ENCODE data around the gene ZBTB16.
A peak's percentile ranks its signal among the peaks of the same experiment; 100 is the strongest.

Gene ZBTB16

GRCh38 chr11:114156782-114157181, 97.3 kb downstream of the ZBTB16 start:
- DNase-seq: no peak

- no peak for DNase-seq
Measured at GRCh38 chr11:114157476-114158050, 98.1 kb downstream of the ZBTB16 start.

DNA sequence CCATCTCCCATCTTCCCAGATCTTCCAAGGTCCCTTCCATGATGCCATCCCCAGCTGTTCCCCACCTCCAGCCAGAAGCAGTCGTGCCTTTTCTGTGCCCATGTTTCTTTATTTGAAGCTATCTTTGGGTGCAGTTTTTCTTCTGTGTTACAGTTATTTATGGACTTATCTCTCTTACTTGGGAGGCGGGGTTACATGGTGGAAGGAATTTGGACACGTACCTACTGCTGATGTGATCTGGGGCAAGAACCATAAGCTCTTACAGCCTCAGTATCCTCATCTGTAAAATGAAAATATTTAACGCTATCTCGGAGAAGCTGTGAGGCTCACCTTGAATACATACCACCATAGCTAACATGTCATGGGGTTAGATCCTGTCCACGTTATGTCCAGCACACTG, 98.9 kb downstream of the ZBTB16 start:
- DNase-seq: no peak

- DNase-seq: no peak
Measured at GRCh38 chr11:114158886-114159285, 99.4 kb downstream of the ZBTB16 start.

DNA sequence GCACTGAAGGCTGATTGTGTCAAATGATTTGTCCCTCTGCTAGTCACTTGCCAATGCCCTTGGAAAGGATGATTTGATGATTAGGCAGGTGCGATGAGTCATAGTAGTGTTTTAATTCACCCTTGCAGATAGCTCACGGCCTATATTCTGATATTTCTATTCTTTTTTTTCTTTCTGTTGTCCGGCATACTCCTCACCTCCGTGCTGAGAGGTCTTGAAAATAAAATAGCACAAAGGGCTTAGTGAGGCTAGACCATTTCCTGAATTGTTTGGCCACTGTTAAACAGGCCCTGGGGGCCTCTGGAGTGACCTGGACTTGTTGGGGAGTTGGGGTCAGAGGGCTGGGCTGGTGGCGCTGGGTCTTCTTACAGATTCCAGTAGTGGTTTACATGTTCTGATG, 99.8 kb downstream of the ZBTB16 start:
- no peak for DNase-seq

DNA sequence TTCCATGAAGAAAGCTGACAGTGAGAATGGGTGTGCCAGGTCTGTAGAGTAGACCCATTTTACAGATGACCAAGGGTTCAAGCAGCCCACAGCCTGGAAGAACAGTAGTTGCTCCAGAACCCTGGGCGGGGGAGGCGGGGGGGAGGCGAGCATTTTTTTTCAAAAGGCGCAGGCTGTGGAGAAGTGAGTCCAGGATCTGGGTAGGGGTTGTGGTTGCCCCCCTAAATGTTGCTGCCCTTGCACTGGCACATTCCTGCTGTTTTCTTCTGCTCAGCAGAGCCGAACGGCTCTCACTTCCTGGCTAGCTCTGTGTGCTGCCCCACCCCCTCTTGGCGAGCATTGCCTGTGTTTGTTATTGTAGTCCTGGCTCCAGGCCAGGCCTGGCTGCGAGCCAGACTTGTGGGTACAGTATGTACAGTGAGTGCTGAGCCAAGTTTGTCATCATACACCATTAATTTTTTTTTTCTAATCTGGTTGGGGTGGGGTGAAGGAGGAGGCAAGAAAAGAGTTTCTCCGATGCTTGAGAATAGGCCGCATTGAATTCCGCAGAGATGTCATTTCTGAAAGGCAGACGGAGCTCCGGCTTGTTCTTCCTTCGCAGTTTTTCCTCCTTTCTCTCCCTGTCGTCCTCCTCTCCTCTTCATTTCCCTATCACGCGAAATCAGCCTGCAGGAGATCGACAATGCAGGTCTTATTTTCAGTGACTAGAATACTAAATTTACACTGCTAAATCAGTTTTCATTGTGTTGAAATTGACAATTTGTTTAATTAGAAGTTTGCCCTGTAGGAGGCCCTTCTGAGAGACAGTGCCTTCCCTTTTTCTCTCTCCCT, 100.5 kb downstream of the ZBTB16 start:
- DNase-seq: no peak

DNA sequence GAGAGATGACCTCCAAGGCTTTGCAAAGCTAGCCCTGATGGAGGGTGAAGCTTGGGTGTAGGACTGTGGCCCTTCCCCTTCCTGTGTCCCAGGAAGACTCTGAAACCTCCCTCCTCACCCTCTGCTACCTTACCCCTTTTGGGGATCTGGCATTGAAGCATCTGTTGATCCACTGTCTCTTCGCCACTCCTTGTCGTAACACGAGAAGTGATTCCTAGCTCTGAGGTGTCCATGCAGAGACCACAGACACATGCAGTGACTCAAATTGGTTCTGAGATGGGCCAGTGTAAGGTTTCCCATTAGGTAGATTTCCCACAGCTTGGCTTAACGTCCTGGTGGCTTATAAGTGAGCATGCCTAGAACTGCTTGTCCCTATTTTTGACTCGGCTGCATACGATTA, 101.4 kb downstream of the ZBTB16 start:
- DNase-seq: no peak

DNA sequence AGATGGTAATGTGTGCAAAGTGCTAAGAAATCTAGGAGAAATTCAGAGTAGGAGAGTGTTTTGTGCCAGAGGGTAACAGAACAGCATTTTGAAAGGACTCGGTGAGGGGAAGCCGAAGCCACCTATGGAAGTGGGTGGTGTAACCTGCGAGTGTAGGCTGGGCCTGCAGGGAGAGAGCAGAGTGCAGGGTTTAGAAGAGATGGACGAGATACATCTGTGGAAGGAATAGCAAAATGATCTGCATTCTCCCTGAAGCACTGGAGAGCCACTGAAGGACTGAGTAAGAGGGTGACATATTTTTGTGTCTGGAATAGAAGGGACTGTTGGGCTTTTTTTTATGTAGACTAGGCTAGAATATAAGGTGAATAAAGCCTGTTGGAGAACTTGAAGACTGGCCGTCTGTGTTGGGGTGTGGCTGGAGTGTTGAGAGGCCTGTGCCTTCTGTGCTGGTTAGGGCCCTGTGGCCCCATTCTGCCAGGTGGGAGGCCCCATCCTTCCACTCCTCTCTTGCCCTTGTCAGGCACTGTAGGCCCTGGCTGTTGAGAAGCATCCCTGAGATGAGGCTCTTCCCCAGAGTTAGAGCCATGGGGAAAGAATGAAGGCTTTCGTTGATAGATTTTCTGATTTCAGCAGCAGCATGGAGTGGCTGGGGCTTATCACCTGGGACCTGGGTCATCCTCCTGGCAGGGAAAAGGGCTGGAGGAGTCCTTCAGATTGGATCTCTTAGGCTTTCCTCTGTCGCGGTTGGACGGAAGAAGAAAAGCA, 102.2 kb downstream of the ZBTB16 start:
- no peak for DNase-seq

DNA sequence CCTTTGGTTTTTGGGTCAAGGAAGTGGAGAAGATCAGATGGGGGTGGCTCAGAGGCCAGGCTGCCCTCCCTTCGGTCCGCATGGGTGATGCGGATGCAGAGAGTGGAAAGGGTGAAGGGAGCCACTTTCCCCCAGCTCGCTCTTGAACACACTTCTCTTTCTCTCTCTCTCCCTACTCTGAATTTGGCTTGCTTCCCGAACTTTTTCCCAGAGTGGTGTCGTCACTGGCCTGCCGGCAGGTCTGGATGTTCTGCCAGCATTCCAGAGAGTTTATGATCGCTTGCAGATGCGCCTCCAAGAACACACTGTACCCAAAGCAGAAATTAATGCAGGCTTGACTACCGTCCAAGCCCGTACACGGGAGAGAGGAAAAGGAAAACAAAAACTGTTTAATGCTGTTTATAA, 103.2 kb downstream of the ZBTB16 start:
- peak; percentile 44 for DNase-seq

DNA sequence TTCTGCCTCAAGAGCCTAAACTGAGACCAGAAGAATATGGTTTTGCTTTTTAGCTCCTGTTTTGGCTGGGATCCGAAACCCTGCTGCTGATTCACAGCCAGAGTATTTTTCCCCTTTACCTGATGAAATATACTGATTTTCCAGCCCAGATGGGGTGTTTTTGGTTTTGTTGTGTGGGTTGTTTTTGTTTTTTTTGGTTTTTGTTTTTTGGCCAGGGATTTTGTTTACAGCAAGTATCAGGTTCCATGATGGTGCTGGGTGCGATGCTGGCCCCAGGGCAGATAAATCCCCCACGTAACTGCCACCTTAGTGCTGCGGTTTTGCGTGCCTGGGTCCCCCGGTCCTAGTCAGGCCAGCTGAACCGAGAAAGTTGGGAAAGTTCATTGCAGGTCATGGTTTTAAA, 103.7 kb downstream of the ZBTB16 start:
- no peak for DNase-seq

- no peak for DNase-seq
Measured at GRCh38 chr11:114163830-114164401, 104.4 kb downstream of the ZBTB16 start.

DNA sequence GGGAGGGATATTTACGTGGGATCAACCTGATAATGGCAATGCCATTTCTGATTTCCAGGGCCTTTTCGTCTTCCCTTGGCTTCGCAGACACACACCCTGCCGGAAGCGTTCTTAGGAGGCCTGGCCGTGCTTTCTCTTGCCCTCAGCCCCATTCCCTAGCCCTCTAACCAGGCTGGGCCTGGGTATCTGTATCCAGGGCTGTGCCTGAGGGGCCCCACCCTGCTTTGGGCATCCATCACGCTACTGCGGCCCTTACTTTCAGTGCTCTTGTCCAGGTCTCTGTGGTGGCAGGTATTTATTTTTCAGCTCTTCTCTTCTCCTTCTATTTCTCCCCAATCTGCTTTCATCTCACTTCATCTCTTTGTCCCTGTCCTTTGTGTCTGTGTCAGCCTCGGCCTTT, 105.0 kb downstream of the ZBTB16 start:
- no peak for DNase-seq

GRCh38 chr11:114165326-114166230, 106.1 kb downstream of the ZBTB16 start:
- no peak for DNase-seq

GRCh38 chr11:114166362-114166761, 106.9 kb downstream of the ZBTB16 start:
- no peak for DNase-seq

- no peak for DNase-seq
Measured at GRCh38 chr11:114166897-114167323, 107.4 kb downstream of the ZBTB16 start.

GRCh38 chr11:114167355-114167754, 107.8 kb downstream of the ZBTB16 start:
- DNase-seq: no peak

DNA sequence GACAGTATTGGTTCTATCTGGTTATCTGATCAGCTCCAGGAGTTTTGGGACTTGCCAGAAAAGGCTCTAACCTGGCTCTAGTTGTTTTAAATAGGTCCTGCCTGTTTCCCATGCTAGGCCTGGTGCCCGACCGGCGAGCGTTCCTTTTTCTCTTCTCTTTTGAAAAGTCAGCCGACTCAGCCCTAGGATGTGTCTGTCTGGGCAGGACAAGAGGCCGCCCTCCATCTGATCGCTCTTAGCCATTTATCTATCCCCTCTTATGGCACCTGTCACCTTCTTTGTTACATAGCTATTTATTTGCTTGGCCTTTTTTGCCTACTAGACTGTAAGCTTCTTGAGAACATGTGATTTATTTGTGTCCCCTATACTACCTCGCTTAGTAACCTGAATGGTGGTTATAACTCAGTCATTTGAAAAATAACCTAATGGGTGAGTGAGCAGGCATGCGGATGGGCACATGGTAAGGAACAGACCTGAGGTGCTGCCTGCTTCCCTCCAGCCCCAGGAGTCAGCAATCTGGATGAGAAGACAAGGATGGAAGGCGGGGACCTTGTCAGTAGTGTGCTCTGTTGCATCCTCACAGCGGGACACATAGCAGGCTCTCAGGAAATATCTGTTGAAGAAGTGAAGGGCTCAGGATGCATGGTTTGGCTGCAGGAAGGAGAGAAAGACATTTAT, 108.4 kb downstream of the ZBTB16 start:
- DNase-seq: no peak

DNA sequence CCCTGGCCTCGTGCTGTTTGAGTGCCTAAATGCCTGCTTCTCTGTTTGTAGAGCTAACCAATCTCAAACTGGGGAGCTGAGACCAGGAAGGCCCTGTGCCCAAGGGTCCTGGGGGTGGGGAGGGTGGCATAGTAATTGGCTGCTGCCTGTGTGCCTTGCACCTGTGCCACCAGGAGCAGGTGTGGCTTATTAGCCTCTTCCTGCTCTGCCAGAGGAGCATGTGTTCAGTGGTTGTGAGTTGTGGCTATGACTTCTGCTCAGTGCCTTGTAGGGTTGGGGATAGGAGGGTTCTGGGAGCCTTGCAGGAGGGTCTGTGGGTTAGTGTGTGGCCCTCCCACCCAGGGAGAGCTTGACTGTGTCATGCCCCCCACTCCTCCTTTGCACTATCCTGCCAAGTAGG, 109.2 kb downstream of the ZBTB16 start:
- no peak for DNase-seq

GRCh38 chr11:114169321-114169749, 109.8 kb downstream of the ZBTB16 start:
- DNase-seq: no peak

GRCh38 chr11:114169821-114170220, 110.3 kb downstream of the ZBTB16 start:
- DNase-seq: no peak

- no peak for DNase-seq
Measured at GRCh38 chr11:114170226-114170625, 110.7 kb downstream of the ZBTB16 start.
